KBM-7 (cell line): Measurements from ENCODE around the gene MAGI2.

ENCODE experiments used
- DNase-seq: peaks from one replicate; pipeline ENCODE4 v3.0.0-alpha.2; 2015
- in situ Hi-C: fragments of 300-500 bp; cut with MboI; formaldehyde crosslinking; loops from 2 replicates; pipeline ENCODE4 v1.14.3; 2020; ENCODE audit warnings: low sequenced_read_pairs, low pct_unique_long_range_greater_than_20kb, mixed read lengths

Gene MAGI2

GRCh38 chr7:79217976-79218626, 235.4 kb downstream of the MAGI2 start:
- in situ Hi-C loops = no loop called here
- DNase-seq = no peak

- no peak for DNase-seq
- in situ Hi-C loops = no loop called here
Observed at GRCh38 chr7:79217468-79217867, 236.0 kb downstream of the MAGI2 start.

- in situ Hi-C loops = no loop called here
- DNase-seq = no peak
Observed at GRCh38 chr7:79216236-79216635, 237.2 kb downstream of the MAGI2 start.

GRCh38 chr7:79212334-79212733, 241.1 kb downstream of the MAGI2 start:
- in situ Hi-C loops = no loop called here
- DNase-seq = no peak

GRCh38 chr7:79211724-79212123, 241.7 kb downstream of the MAGI2 start:
- in situ Hi-C loops = no loop called here
- no peak for DNase-seq

- no peak for DNase-seq
- in situ Hi-C loops = no loop called here
Observed at GRCh38 chr7:79199961-79200360, 253.5 kb downstream of the MAGI2 start.

- in situ Hi-C loops = no loop called here
- DNase-seq = no peak
Observed at GRCh38 chr7:79199266-79199665, 254.2 kb downstream of the MAGI2 start.

GRCh38 chr7:79185605-79186004, 267.9 kb downstream of the MAGI2 start:
- in situ Hi-C loops = no loop called here
- no peak for DNase-seq

GRCh38 chr7:79182283-79182682, 271.2 kb downstream of the MAGI2 start:
- in situ Hi-C loops = no loop called here

GRCh38 chr7:79180533-79180932, 272.9 kb downstream of the MAGI2 start:
- in situ Hi-C loops = no loop called here
- no peak for DNase-seq

More at GRCh38 chr7:79182283-79182682, 271.2 kb downstream of the MAGI2 start:
- no peak for DNase-seq

GRCh38 chr7:79176859-79177477, 276.5 kb downstream of the MAGI2 start:
- in situ Hi-C loops = no loop called here
- peak; percentile 34 for DNase-seq

- in situ Hi-C loops = no loop called here
- DNase-seq = no peak
Observed at GRCh38 chr7:79175374-79175773, 278.1 kb downstream of the MAGI2 start.

- no peak for DNase-seq
- in situ Hi-C loops = no loop called here
Observed at GRCh38 chr7:79165225-79165624, 288.2 kb downstream of the MAGI2 start.

GRCh38 chr7:79159040-79159664, 294.3 kb downstream of the MAGI2 start:
- in situ Hi-C loops = no loop called here
- no peak for DNase-seq

- DNase-seq = no peak
- in situ Hi-C loops = no loop called here
Observed at GRCh38 chr7:79157281-79157680, 296.2 kb downstream of the MAGI2 start.

GRCh38 chr7:79149831-79150230, 303.6 kb downstream of the MAGI2 start:
- in situ Hi-C loops = no loop called here
- DNase-seq = no peak

- DNase-seq = no peak
- in situ Hi-C loops = no loop called here
Observed at GRCh38 chr7:79142706-79143105, 310.8 kb downstream of the MAGI2 start.

- no peak for DNase-seq
- in situ Hi-C loops = no loop called here
Observed at GRCh38 chr7:79141252-79141651, 312.2 kb downstream of the MAGI2 start.

- in situ Hi-C loops = no loop called here
- no peak for DNase-seq
Observed at GRCh38 chr7:79137942-79138341, 315.5 kb downstream of the MAGI2 start.

GRCh38 chr7:79132844-79133451, 320.5 kb downstream of the MAGI2 start:
- in situ Hi-C loops = no loop called here
- no peak for DNase-seq
